Liver (tissue), 3 donors: ENCODE results near the gene PLS1.

ENCODE experiments used
- EGR1 ChIP-seq, 2 donors: IDR thresholded peaks; 2 replicates each; pipeline ENCODE4 v1.6.1; 2016 to 2018; ENCODE audit warnings: antibody characterized with exemption in 2 of 2, low read depth in 2 of 2
- FOXA2 ChIP-seq: IDR thresholded peaks from 2 replicates; pipeline ENCODE4 v1.6.1; 2016; ENCODE audit warnings: antibody characterized with exemption
- JUND ChIP-seq, 2 donors: IDR thresholded peaks; 2 replicates each; pipeline ENCODE4 v1.6.1; 2016; ENCODE audit warnings: antibody characterized with exemption in 2 of 2
- RAD21 ChIP-seq, 2 donors: IDR thresholded peaks; 2 replicates each; pipeline ENCODE4 v1.6.1; 2016; ENCODE audit warnings: antibody characterized with exemption in 2 of 2, mild to moderate bottlenecking in 2 of 2
- RXRA ChIP-seq, 2 donors: IDR thresholded peaks; 2 replicates each; pipeline ENCODE4 v1.6.1; 2017 to 2018; ENCODE audit warnings: antibody characterized with exemption in 2 of 2, mild to moderate bottlenecking in 1 of 2
- SP1 ChIP-seq: IDR thresholded peaks from 2 replicates; pipeline ENCODE4 v1.6.1; 2018; ENCODE audit warnings: antibody characterized with exemption, mild to moderate bottlenecking
- TAF1 ChIP-seq: conservative IDR thresholded peaks from 2 replicates; pipeline ENCODE4 v1.6.1; 2016; ENCODE audit warnings: antibody characterized with exemption, mild to moderate bottlenecking
- YY1 ChIP-seq: IDR thresholded peaks from 2 replicates; pipeline ENCODE4 v1.6.1; 2016; ENCODE audit warnings: antibody characterized with exemption, mild to moderate bottlenecking
- TF ChIP-seq, protein P1 (sequence below): fragments of 150-350 bp; IDR thresholded peaks from 2 replicates; pipeline ENCODE4 v1.5.1; 2017; ENCODE audit warnings: improper control_type of control experiment, low read depth, low read length; ENCODE audit not compliant: missing input control
- TF ChIP-seq, protein P2 (sequence below): IDR thresholded peaks from 2 replicates; pipeline ENCODE4 v1.6.1; 2016; ENCODE audit warnings: antibody characterized with exemption, mild to moderate bottlenecking
- TF ChIP-seq, protein P3 (sequence below): IDR thresholded peaks from 2 replicates; pipeline ENCODE4 v1.6.1; 2016; ENCODE audit warnings: antibody characterized with exemption
- TF ChIP-seq, protein P4 (sequence below): IDR thresholded peaks from 2 replicates; pipeline ENCODE4 v1.6.1; 2016; ENCODE audit warnings: antibody characterized with exemption
- TF ChIP-seq, protein P5 (sequence below): IDR thresholded peaks from 2 replicates; pipeline ENCODE4 v1.6.1; 2016; ENCODE audit warnings: antibody characterized with exemption
- donor health status: healthy.
- donor health status: healthy.

- TF ChIP-seq RXRA (IDR thresholded peaks at IDR 0.05) (no peak), RAD21 (IDR thresholded peaks at IDR 0.05) (no peak), YY1 (no peak), SP1 (no peak), JUND (IDR thresholded peaks at IDR 0.05) (no peak), EGR1 (IDR thresholded peaks at IDR 0.05; ENCODE audit: low read depth in 2 of 2) (no peak), TAF1 (no peak), FOXA2 (no peak)
- TF ChIP-seq, protein P1, sequence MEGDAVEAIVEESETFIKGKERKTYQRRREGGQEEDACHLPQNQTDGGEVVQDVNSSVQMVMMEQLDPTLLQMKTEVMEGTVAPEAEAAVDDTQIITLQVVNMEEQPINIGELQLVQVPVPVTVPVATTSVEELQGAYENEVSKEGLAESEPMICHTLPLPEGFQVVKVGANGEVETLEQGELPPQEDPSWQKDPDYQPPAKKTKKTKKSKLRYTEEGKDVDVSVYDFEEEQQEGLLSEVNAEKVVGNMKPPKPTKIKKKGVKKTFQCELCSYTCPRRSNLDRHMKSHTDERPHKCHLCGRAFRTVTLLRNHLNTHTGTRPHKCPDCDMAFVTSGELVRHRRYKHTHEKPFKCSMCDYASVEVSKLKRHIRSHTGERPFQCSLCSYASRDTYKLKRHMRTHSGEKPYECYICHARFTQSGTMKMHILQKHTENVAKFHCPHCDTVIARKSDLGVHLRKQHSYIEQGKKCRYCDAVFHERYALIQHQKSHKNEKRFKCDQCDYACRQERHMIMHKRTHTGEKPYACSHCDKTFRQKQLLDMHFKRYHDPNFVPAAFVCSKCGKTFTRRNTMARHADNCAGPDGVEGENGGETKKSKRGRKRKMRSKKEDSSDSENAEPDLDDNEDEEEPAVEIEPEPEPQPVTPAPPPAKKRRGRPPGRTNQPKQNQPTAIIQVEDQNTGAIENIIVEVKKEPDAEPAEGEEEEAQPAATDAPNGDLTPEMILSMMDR, result no peak
- TF ChIP-seq, protein P2, sequence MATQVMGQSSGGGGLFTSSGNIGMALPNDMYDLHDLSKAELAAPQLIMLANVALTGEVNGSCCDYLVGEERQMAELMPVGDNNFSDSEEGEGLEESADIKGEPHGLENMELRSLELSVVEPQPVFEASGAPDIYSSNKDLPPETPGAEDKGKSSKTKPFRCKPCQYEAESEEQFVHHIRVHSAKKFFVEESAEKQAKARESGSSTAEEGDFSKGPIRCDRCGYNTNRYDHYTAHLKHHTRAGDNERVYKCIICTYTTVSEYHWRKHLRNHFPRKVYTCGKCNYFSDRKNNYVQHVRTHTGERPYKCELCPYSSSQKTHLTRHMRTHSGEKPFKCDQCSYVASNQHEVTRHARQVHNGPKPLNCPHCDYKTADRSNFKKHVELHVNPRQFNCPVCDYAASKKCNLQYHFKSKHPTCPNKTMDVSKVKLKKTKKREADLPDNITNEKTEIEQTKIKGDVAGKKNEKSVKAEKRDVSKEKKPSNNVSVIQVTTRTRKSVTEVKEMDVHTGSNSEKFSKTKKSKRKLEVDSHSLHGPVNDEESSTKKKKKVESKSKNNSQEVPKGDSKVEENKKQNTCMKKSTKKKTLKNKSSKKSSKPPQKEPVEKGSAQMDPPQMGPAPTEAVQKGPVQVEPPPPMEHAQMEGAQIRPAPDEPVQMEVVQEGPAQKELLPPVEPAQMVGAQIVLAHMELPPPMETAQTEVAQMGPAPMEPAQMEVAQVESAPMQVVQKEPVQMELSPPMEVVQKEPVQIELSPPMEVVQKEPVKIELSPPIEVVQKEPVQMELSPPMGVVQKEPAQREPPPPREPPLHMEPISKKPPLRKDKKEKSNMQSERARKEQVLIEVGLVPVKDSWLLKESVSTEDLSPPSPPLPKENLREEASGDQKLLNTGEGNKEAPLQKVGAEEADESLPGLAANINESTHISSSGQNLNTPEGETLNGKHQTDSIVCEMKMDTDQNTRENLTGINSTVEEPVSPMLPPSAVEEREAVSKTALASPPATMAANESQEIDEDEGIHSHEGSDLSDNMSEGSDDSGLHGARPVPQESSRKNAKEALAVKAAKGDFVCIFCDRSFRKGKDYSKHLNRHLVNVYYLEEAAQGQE, result no peak
- TF ChIP-seq, protein P3, sequence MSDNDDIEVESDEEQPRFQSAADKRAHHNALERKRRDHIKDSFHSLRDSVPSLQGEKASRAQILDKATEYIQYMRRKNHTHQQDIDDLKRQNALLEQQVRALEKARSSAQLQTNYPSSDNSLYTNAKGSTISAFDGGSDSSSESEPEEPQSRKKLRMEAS, result no peak
- TF ChIP-seq, protein P4, sequence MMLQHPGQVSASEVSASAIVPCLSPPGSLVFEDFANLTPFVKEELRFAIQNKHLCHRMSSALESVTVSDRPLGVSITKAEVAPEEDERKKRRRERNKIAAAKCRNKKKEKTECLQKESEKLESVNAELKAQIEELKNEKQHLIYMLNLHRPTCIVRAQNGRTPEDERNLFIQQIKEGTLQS, result no peak
- TF ChIP-seq, protein P5, sequence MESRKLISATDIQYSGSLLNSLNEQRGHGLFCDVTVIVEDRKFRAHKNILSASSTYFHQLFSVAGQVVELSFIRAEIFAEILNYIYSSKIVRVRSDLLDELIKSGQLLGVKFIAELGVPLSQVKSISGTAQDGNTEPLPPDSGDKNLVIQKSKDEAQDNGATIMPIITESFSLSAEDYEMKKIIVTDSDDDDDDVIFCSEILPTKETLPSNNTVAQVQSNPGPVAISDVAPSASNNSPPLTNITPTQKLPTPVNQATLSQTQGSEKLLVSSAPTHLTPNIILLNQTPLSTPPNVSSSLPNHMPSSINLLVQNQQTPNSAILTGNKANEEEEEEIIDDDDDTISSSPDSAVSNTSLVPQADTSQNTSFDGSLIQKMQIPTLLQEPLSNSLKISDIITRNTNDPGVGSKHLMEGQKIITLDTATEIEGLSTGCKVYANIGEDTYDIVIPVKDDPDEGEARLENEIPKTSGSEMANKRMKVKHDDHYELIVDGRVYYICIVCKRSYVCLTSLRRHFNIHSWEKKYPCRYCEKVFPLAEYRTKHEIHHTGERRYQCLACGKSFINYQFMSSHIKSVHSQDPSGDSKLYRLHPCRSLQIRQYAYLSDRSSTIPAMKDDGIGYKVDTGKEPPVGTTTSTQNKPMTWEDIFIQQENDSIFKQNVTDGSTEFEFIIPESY, result no peak
These were observed 32.6 kb downstream of the PLS1 start for GRCh38 chr3:142628801-142629200.
